ENCODE results near the gene SAXO2. TPM values are rescaled to one million over a fixed set of nuclear protein-coding genes. Genes with fewer than 3 reads are reported as not detected.
"Not testable (repeated sequence)": the region's sequence is repeated elsewhere in the genome, so short reads cannot be mapped to it uniquely, and the experiment has no call there.

The SAXO2 gene
- total and polyA plus RNA-seq, 2 experiments from 2014 or later: 0.73 to 10.1 TPM

DNA sequence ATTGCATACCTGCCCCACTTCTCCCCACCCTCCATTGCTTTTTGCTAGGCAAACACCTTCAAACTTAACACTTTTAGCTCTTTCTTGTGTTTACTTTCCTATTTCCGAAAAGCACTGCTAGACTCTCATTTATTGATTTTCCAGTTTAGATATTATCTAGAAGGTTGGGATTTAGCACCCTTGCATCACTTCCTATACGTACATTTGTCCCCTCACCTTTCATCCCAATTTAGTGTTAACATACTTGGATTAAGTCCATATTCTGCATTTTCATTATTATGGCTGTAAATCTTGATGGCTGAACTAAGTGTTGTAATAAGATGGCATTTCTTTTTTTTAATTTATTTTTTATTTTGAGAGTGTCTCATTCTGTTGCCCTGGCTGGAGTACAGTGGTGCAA is 47.2 kb downstream of the SAXO2 start (continued):
- no peak for TF ChIP-seq ZNF462 (CRISPR knock-in tag; IDR thresholded peaks at IDR 0.05)

DNA sequence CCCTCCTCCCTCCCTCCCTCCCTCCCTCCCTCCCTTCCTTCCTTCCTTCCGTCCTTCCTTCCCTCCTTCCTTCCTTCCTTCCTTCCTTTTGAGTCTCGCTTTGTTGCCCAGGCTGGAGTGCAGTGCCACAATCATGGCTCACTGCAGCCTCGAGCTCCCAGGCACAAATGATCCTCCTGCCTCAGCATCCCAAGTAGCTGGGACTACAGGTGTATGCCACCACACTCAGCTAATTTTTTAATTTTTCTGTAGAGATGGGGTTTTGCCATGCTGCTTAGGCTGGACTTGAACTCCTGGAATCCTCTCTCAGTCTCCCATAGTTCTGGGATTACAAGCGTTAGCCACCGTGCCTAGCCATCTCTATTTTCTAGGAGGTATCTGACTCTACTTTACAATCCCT is 48.7 kb downstream of the SAXO2 start:
- not testable (repeated sequence) for H3K9me3 Mint-ChIP-seq; H3K4me2 ChIP-seq; H3K27ac Mint-ChIP-seq; H3K4me3 Mint-ChIP-seq; H3K4me3 ChIP-seq; H3K79me2 ChIP-seq (replicated peaks; ENCODE audit: insufficient read depth); H3K27ac ChIP-seq (ENCODE audit: low read depth); H4K20me1 ChIP-seq (replicated peaks; ENCODE audit: insufficient read depth); DNase-seq (ENCODE audit: low spot score); ATAC-seq; H3K27me3 Mint-ChIP-seq (ENCODE audit: insufficient read depth, low read depth, poor library complexity); H3K27me3 ChIP-seq (ENCODE audit: insufficient read depth); H3F3A ChIP-seq (replicated peaks; ENCODE audit: low read depth); H3K4me1 Mint-ChIP-seq; H2AFZ ChIP-seq; H3K36me3 ChIP-seq (ENCODE audit: insufficient read depth); H3K36me3 Mint-ChIP-seq (ENCODE audit: low read depth); H3K9me2 ChIP-seq (ENCODE audit: insufficient read depth); H3K4me1 ChIP-seq (ENCODE audit: insufficient read depth)

GRCh38 chr15:82312586-82313349 is 50.1 kb downstream of the SAXO2 start:
- Histone ChIP-seq H3K4me3 (no peak overlapping the region), H3K4me2 (no peak overlapping the region), H3K36me3 (ENCODE audit: insufficient read depth) (no peaks in the 10 kb centered on the region), H3F3A (replicated peaks; ENCODE audit: low read depth) (no peaks in the 10 kb centered on the region), H2AFZ (no peak overlapping the region), H3K27me3 (ENCODE audit: insufficient read depth) (no peaks in the 10 kb centered on the region), H3K27ac (ENCODE audit: low read depth) (no peak overlapping the region), H4K20me1 (replicated peaks; ENCODE audit: insufficient read depth) (no peaks in the 10 kb centered on the region), H3K79me2 (replicated peaks; ENCODE audit: insufficient read depth) (no peaks in the 10 kb centered on the region), H3K4me1 (ENCODE audit: insufficient read depth) (no peaks in the 10 kb centered on the region), H3K9me2 (ENCODE audit: insufficient read depth) (no peaks in the 10 kb centered on the region)
- no peaks in the 10 kb centered on the region; the same call in 2 of the 3 replicates for H3K36me3 Mint-ChIP-seq (ENCODE audit: low read depth)
- no peak overlapping the region for H3K4me3 Mint-ChIP-seq
- H3K27ac Mint-ChIP-seq: peak overlapping the region; percentile 9; the same call in 1 of the 2 replicates
- no peaks in the 10 kb centered on the region for H3K4me1 Mint-ChIP-seq
- H3K9me3 Mint-ChIP-seq: peaks cover 5% of the 10 kb centered on the region; the same call in 1 of the 3 replicates
- no peak for DNase-seq (ENCODE audit: low spot score)
- ATAC-seq: no peak
- no peaks in the 10 kb centered on the region for H3K27me3 Mint-ChIP-seq (ENCODE audit: insufficient read depth, low read depth, poor library complexity)
- no peak for TF ChIP-seq ZNF462 (CRISPR knock-in tag; IDR thresholded peaks at IDR 0.05)
- no peak for TF ChIP-seq EZH2phosphoT487 (IDR thresholded peaks at IDR 0.05; ENCODE audit: unreplicated experiment)
- no peak for TF ChIP-seq ZNF114 (CRISPR knock-in tag; IDR thresholded peaks at IDR 0.05)

All from GM23338 (cell line).